Epithelial cell of proximal tubule (primary cell): ENCODE results near the gene DTX3L. TPM values are rescaled to one million over a fixed set of nuclear protein-coding genes. Genes with fewer than 3 reads are reported as not detected.

ENCODE experiments used
- DNase-seq: peaks from one replicate; pipeline ENCODE4 v3.0.0-alpha.2; 2011; ENCODE audit warnings: low read depth
- H3K4me3 ChIP-seq: 2 replicates; pipeline ENCODE4 v1.5.1; 2011; ENCODE audit warnings: low read depth, mild to moderate bottlenecking, low read length
- CTCF ChIP-seq: conservative IDR thresholded peaks from 2 replicates; pipeline ENCODE4 v1.5.1; 2012; ENCODE audit warnings: low read depth, mild to moderate bottlenecking, low read length
- total RNA-seq: library from RNA; depleted of rRNA; stranded (reverse); fragments of >200 nt; gene quantifications from 2 replicates; pipeline ENCODE4 v1.2.3, GENCODE V29; 2015

Gene DTX3L
- total RNA-seq: 22.8 and 23.9 TPM in 2 replicates

GRCh38 chr3:122564155-122564912, at the start of gene DTX3L, which contains the start of gene PARP9:
Gene DTX3L, plus strand, starts transcription at chr3:122564338. Its CDS starts 89 bp downstream, at chr3:122564427.
Gene PARP9, minus strand, starts transcription at chr3:122564300. Its CDS starts 4,680 bp downstream, at chr3:122559620.
- DNase-seq: no peak
- peak within 1 kb of the TSS; percentile 87 for H3K4me3 ChIP-seq
- TF ChIP-seq CTCF: no peak

- peak overlapping the region; percentile 88 for H3K4me3 ChIP-seq
- no peak for TF ChIP-seq CTCF
- no peak for DNase-seq
These were observed 49.1 kb upstream of the DTX3L start for GRCh38 chr3:122515020-122515468.

- no peak overlapping the region for H3K4me3 ChIP-seq
- no peak for DNase-seq
- TF ChIP-seq CTCF: no peak
These were observed 48.3 kb upstream of the DTX3L start for GRCh38 chr3:122515870-122516269.

GRCh38 chr3:122516846-122517360, 47.2 kb upstream of the DTX3L start:
- DNase-seq: no peak
- no peak overlapping the region for H3K4me3 ChIP-seq
- no peak for TF ChIP-seq CTCF

- no peak overlapping the region for H3K4me3 ChIP-seq
- no peak for DNase-seq
- no peak for TF ChIP-seq CTCF
These were observed 44.4 kb upstream of the DTX3L start for GRCh38 chr3:122519693-122520092.

GRCh38 chr3:122520861-122521260, 43.3 kb upstream of the DTX3L start:
- no peak for DNase-seq
- TF ChIP-seq CTCF: no peak
- H3K4me3 ChIP-seq: no peak overlapping the region
